Brain microvascular endothelial cell (primary cell): ENCODE results near the gene CDC20.

ENCODE experiments used
- DNase-seq: peaks from one replicate; pipeline ENCODE4 v3.0.0-alpha.2; 2020
- H3K27ac ChIP-seq: fragments of 250-450 bp; sonication (Bioruptor Pico); 2 replicates; pipeline ENCODE4 v1.5.1; 2020; ENCODE audit warnings: mild to moderate bottlenecking, moderate library complexity
- H3K27me3 ChIP-seq: fragments of 250-450 bp; sonication (Bioruptor Pico); replicated peaks from 2 replicates; pipeline ENCODE4 v1.5.1; 2020; ENCODE audit warnings: mild to moderate bottlenecking
- H3K36me3 ChIP-seq: fragments of 250-450 bp; sonication (Bioruptor Pico); replicated peaks from 2 replicates; pipeline ENCODE4 v1.5.1; 2020; ENCODE audit warnings: mild to moderate bottlenecking
- H3K4me3 ChIP-seq: 2 replicates; pipeline ENCODE4 v1.5.1; 2011; ENCODE audit warnings: low read depth, mild to moderate bottlenecking, control low read depth, low read length, moderate library complexity
- CTCF ChIP-seq: IDR thresholded peaks from 2 replicates; pipeline ENCODE4 v1.5.1; 2011; ENCODE audit warnings: low read depth, mild to moderate bottlenecking, moderate library complexity, low read length, control low read depth, inconsistent platforms; ENCODE audit errors: missing control alignments
- in situ Hi-C: cut with HindIII; loops from 2 replicates; pipeline ENCODE4 v1.10.0; 2017; ENCODE audit warnings: low sequenced_read_pairs, low pct_ligation_motif_present

CDC20 gene

GRCh38 chr1:43313771-43314170, 45.0 kb upstream of the CDC20 start:
- TF ChIP-seq CTCF: no peak
- H3K36me3 ChIP-seq: no peaks in the 10 kb centered on the region
- H3K27ac ChIP-seq: no peak overlapping the region
- H3K27me3 ChIP-seq: no peaks in the 10 kb centered on the region
- DNase-seq: no peak
- in situ Hi-C loops: no loop called here
- H3K4me3 ChIP-seq: no peak overlapping the region

- no peak overlapping the region for H3K4me3 ChIP-seq
- H3K27me3 ChIP-seq: no peaks in the 10 kb centered on the region
- no peak for DNase-seq
- in situ Hi-C loops: no loop called here
- no peak for TF ChIP-seq CTCF
- no peaks in the 10 kb centered on the region for H3K36me3 ChIP-seq
- H3K27ac ChIP-seq: no peak overlapping the region
Measured at GRCh38 chr1:43314233-43314632, 44.5 kb upstream of the CDC20 start.

GRCh38 chr1:43315481-43315880, 43.3 kb upstream of the CDC20 start:
- in situ Hi-C loops: no loop called here
- no peak for TF ChIP-seq CTCF
- H3K27ac ChIP-seq: no peak overlapping the region
- no peak overlapping the region for H3K4me3 ChIP-seq
- no peak for DNase-seq
- no peaks in the 10 kb centered on the region for H3K36me3 ChIP-seq
- H3K27me3 ChIP-seq: no peaks in the 10 kb centered on the region

GRCh38 chr1:43315963-43316737, 42.6 kb upstream of the CDC20 start:
- DNase-seq: no peak
- Histone ChIP-seq H3K27ac (no peak overlapping the region), H3K27me3 (no peaks in the 10 kb centered on the region), H3K36me3 (no peaks in the 10 kb centered on the region), H3K4me3 (no peak overlapping the region)
- in situ Hi-C loops: no loop called here
- no peak for TF ChIP-seq CTCF

- no peaks in the 10 kb centered on the region for H3K36me3 ChIP-seq
- H3K4me3 ChIP-seq: no peak overlapping the region
- DNase-seq: no peak
- TF ChIP-seq CTCF: peak; percentile 46
- in situ Hi-C loops: no loop called here
- no peak overlapping the region for H3K27ac ChIP-seq
- no peaks in the 10 kb centered on the region for H3K27me3 ChIP-seq
Measured at GRCh38 chr1:43316738-43317520, 41.9 kb upstream of the CDC20 start.
